Measurements from ENCODE around the gene FRRS1.
A peak's percentile ranks its signal among the peaks of the same experiment; 100 is the strongest.
"Not testable (repeated sequence)": the region's sequence is repeated elsewhere in the genome, so short reads cannot be mapped to it uniquely, and the experiment has no call there.

FRRS1 gene

GRCh38 chr1:99801584-99801983, 35.1 kb upstream of the FRRS1 start:
- no peak for DNase-seq (ENCODE audit: low read depth)
- TF ChIP-seq CTCF (IDR thresholded peaks at IDR 0.05; ENCODE audit: low read depth, low read length, missing control alignments) = no peak
- no peak overlapping the region for H3K4me3 ChIP-seq (ENCODE audit: low read depth, low read length)

GRCh38 chr1:99793861-99794260, 27.4 kb upstream of the FRRS1 start:
- DNase-seq (ENCODE audit: low read depth); H3K4me3 ChIP-seq (ENCODE audit: low read depth, low read length): not testable (repeated sequence)

GRCh38 chr1:99789715-99790114, 23.3 kb upstream of the FRRS1 start:
- H3K4me3 ChIP-seq (ENCODE audit: low read depth, low read length) = no peak overlapping the region
- no peak for DNase-seq (ENCODE audit: low read depth)
- TF ChIP-seq CTCF (IDR thresholded peaks at IDR 0.05; ENCODE audit: low read depth, low read length, missing control alignments) = no peak

- DNase-seq (ENCODE audit: low read depth) = no peak
- no peak overlapping the region for H3K4me3 ChIP-seq (ENCODE audit: low read depth, low read length)
- TF ChIP-seq CTCF (IDR thresholded peaks at IDR 0.05; ENCODE audit: low read depth, low read length, missing control alignments) = no peak
Measured at GRCh38 chr1:99788896-99789295, 22.5 kb upstream of the FRRS1 start.

GRCh38 chr1:99786751-99787501, 20.5 kb upstream of the FRRS1 start:
- DNase-seq (ENCODE audit: low read depth) = peak; percentile 38
- no peak overlapping the region for H3K4me3 ChIP-seq (ENCODE audit: low read depth, low read length)
- no peak for TF ChIP-seq CTCF (IDR thresholded peaks at IDR 0.05; ENCODE audit: low read depth, low read length, missing control alignments)

GRCh38 chr1:99784809-99785255, 18.4 kb upstream of the FRRS1 start:
- no peak for TF ChIP-seq CTCF (IDR thresholded peaks at IDR 0.05; ENCODE audit: low read depth, low read length, missing control alignments)
- DNase-seq (ENCODE audit: low read depth) = no peak
- peak overlapping the region; percentile 10; the same call in 1 of the 2 replicates for H3K4me3 ChIP-seq (ENCODE audit: low read depth, low read length)

- H3K4me3 ChIP-seq (ENCODE audit: low read depth, low read length) = no peak overlapping the region
- DNase-seq (ENCODE audit: low read depth) = no peak
- TF ChIP-seq CTCF (IDR thresholded peaks at IDR 0.05; ENCODE audit: low read depth, low read length, missing control alignments) = no peak
Measured at GRCh38 chr1:99784143-99784542, 17.7 kb upstream of the FRRS1 start.
